HEK293 (cell line): ENCODE data around the gene NPPA.

ENCODE experiments used
- CTCF ChIA-PET: fragments of 350-600 bp; formaldehyde crosslinking; extraction: SDS; loops from one replicate; lab custom pipeline; 2021; ENCODE audit warnings: antibody characterized with exemption; lab: Yijun Ruan, JAX
- POLR2A ChIA-PET: fragments of 300-600 bp; formaldehyde crosslinking; extraction: SDS; loops from one replicate; lab custom pipeline; 2020; ENCODE audit warnings: antibody characterized with exemption, inconsistent platforms; lab: Yijun Ruan, JAX
- H3K27ac ChIP-seq: fragments of 200-500 bp; sonication (Bioruptor generic); 2 replicates; pipeline ENCODE4 v1.5.1; 2014; ENCODE audit warnings: low read depth, low read length, control low read depth, inconsistent platforms; ENCODE audit errors: extremely low read depth
- H3K36me3 ChIP-seq, 2 experiments: fragments of 200-500 bp in 1 of 2; sonication (Bioruptor generic) in 1 of 2; 1 replicate in 1 of 2; 2 replicates in 1 of 2; pipeline ENCODE4 v1.5.1; 2014 to 2017; ENCODE audit warnings: inconsistent platforms in 2 of 2, low read length in 2 of 2; ENCODE audit not compliant: control insufficient read depth in 2 of 2, insufficient read depth in 1 of 2
- H3K4me1 ChIP-seq: fragments of 200-500 bp; sonication (Bioruptor generic); 2 replicates; pipeline ENCODE4 v1.5.1; 2014; ENCODE audit warnings: mild to moderate bottlenecking, low read length, inconsistent platforms; ENCODE audit not compliant: control insufficient read depth, insufficient read depth
- H3K4me3 ChIP-seq: 2 replicates; pipeline ENCODE4 v1.5.1; 2011; ENCODE audit warnings: low read depth, mild to moderate bottlenecking, control low read depth, low read length, moderate library complexity
- H3K9me3 ChIP-seq: fragments of 200-500 bp; sonication (Bioruptor generic); 2 replicates; pipeline ENCODE4 v1.5.1; 2014; ENCODE audit warnings: low read depth, low read length, inconsistent platforms; ENCODE audit not compliant: control insufficient read depth, insufficient read depth
- CTCF ChIP-seq: fragments of 450-650 bp; formaldehyde crosslinking; IDR thresholded peaks from 2 replicates; pipeline ENCODE4 v1.5.1; 2016; ENCODE audit warnings: missing biosample characterization, missing genetic modification characterization
- GLIS1 ChIP-seq: fragments of 450-650 bp; formaldehyde crosslinking; IDR thresholded peaks from 2 replicates; pipeline ENCODE4 v1.5.1; 2016; ENCODE audit warnings: missing biosample characterization, missing genetic modification characterization
- GLIS2 ChIP-seq: fragments of 450-650 bp; formaldehyde crosslinking; IDR thresholded peaks from 2 replicates; pipeline ENCODE4 v1.5.1; 2016; ENCODE audit warnings: missing biosample characterization, missing genetic modification characterization
- PATZ1 ChIP-seq: fragments of 450-650 bp; formaldehyde crosslinking; IDR thresholded peaks from 2 replicates; pipeline ENCODE4 v1.5.1; 2016; ENCODE audit warnings: missing biosample characterization, missing genetic modification characterization
- PBX3 ChIP-seq: sonication (generic); formaldehyde crosslinking; IDR thresholded peaks from 2 replicates; pipeline ENCODE4 v1.8.1; 2022; ENCODE audit warnings: mild to moderate bottlenecking, moderate library complexity, missing genetic modification reagents
- ZBTB20 ChIP-seq: fragments of 450-650 bp; formaldehyde crosslinking; IDR thresholded peaks from 2 replicates; pipeline ENCODE4 v1.5.1; 2016; ENCODE audit warnings: missing biosample characterization, missing genetic modification characterization
- ZBTB26 ChIP-seq: fragments of 450-650 bp; formaldehyde crosslinking; optimal IDR thresholded peaks from 2 replicates; pipeline ENCODE3; 2016; ENCODE audit warnings: missing biosample characterization, mild to moderate bottlenecking, missing genetic modification characterization
- ZBTB8A ChIP-seq: fragments of 450-650 bp; formaldehyde crosslinking; IDR thresholded peaks from 2 replicates; pipeline ENCODE4 v1.5.1; 2016; ENCODE audit warnings: missing biosample characterization, missing genetic modification characterization
- ZEB2 ChIP-seq: fragments of 450-650 bp; formaldehyde crosslinking; IDR thresholded peaks from 2 replicates; pipeline ENCODE4 v1.5.1; 2016; ENCODE audit warnings: missing biosample characterization, missing genetic modification characterization
- ZFHX2 ChIP-seq: fragments of 450-650 bp; formaldehyde crosslinking; conservative IDR thresholded peaks from 2 replicates; pipeline ENCODE4 v1.5.1; 2016; ENCODE audit warnings: missing biosample characterization, missing genetic modification characterization
- ZNF157 ChIP-seq: fragments of 450-650 bp; formaldehyde crosslinking; IDR thresholded peaks from 2 replicates; pipeline ENCODE4 v1.5.1; 2016; ENCODE audit warnings: missing biosample characterization, missing genetic modification characterization
- ZNF366 ChIP-seq: fragments of 450-650 bp; formaldehyde crosslinking; conservative IDR thresholded peaks from 2 replicates; pipeline ENCODE4 v1.5.1; 2016; ENCODE audit warnings: missing biosample characterization, missing genetic modification characterization
- ZNF398 ChIP-seq: fragments of 450-650 bp; formaldehyde crosslinking; IDR thresholded peaks from 2 replicates; pipeline ENCODE4 v1.5.1; 2017; ENCODE audit warnings: missing biosample characterization, missing genetic modification characterization
- ZNF423 ChIP-seq: fragments of 450-650 bp; formaldehyde crosslinking; IDR thresholded peaks from 2 replicates; pipeline ENCODE4 v1.5.1; 2016; ENCODE audit warnings: missing biosample characterization, missing genetic modification characterization
- ZNF514 ChIP-seq: fragments of 450-650 bp; formaldehyde crosslinking; IDR thresholded peaks from 2 replicates; pipeline ENCODE4 v1.5.1; 2016; ENCODE audit warnings: missing biosample characterization, missing genetic modification characterization
- ZNF555 ChIP-seq: fragments of 450-650 bp; formaldehyde crosslinking; conservative IDR thresholded peaks from 2 replicates; pipeline ENCODE4 v1.5.1; 2017; ENCODE audit warnings: missing biosample characterization, mild to moderate bottlenecking, missing genetic modification characterization, inconsistent platforms
- ZNF596 ChIP-seq: fragments of 450-650 bp; IDR thresholded peaks from 2 replicates; pipeline ENCODE4 v1.5.0; 2018; ENCODE audit warnings: missing biosample characterization, mild to moderate bottlenecking, missing genetic modification characterization, moderate library complexity
- ZNF624 ChIP-seq: fragments of 450-650 bp; formaldehyde crosslinking; IDR thresholded peaks from 2 replicates; pipeline ENCODE4 v1.5.1; 2017; ENCODE audit warnings: missing biosample characterization, missing genetic modification characterization
- ZNF629 ChIP-seq: fragments of 450-650 bp; formaldehyde crosslinking; IDR thresholded peaks from 2 replicates; pipeline ENCODE4 v1.5.1; 2017; ENCODE audit warnings: missing biosample characterization, missing genetic modification characterization
- ZSCAN18 ChIP-seq: fragments of 450-650 bp; formaldehyde crosslinking; IDR thresholded peaks from 2 replicates; pipeline ENCODE4 v1.5.1; 2016; ENCODE audit warnings: missing biosample characterization, missing genetic modification characterization

Gene NPPA

GRCh38 chr1:11860083-11860482 lies 12.5 kb upstream of the NPPA start:
- no peaks in the 10 kb centered on the region for H3K36me3 ChIP-seq
- no peak overlapping the region for H3K4me3 ChIP-seq
- peak; percentile 78 for TF ChIP-seq GLIS1 (tag by site-specific recombination)
- TF ChIP-seq ZNF629: no peak
- TF ChIP-seq ZBTB8A (tag by site-specific recombination): no peak
- TF ChIP-seq ZSCAN18 (tag by site-specific recombination): no peak
- 0 out of 2 replicates have a peak, but pooled peaks have one; percentile 3 for TF ChIP-seq ZNF366 (tag by site-specific recombination)
- TF ChIP-seq ZNF157 (tag by site-specific recombination): no peak
- no peak for TF ChIP-seq ZNF555 (tag by site-specific recombination)
- POLR2A ChIA-PET: interaction anchor here (0.5 to 1.8 kb wide), 3 partner anchors 26 to 216 kb away, joined by 3 to 9 read pairs (median 4); no protein-coding TSS in a partner anchor
- no peaks in the 10 kb centered on the region for H3K4me1 ChIP-seq
- no peak overlapping the region for H3K27ac ChIP-seq
- no peaks in the 10 kb centered on the region for H3K9me3 ChIP-seq
- CTCF ChIA-PET: interaction anchor here (0.7 to 1.7 kb wide), 5 partner anchors 34 to 822 kb away, joined by 3 to 9 read pairs (median 3); no protein-coding TSS in a partner anchor

GRCh38 chr1:11858968-11859871 lies 11.6 kb upstream of the NPPA start:
- H3K4me3 ChIP-seq: peak overlapping the region; percentile 32
- POLR2A ChIA-PET: interaction anchor here (0.5 to 1.8 kb wide), 3 partner anchors 27 to 215 kb away, joined by 3 to 9 read pairs (median 4); no protein-coding TSS in a partner anchor
- no peaks in the 10 kb centered on the region for H3K4me1 ChIP-seq
- H3K9me3 ChIP-seq: no peaks in the 10 kb centered on the region
- no peaks in the 10 kb centered on the region for H3K36me3 ChIP-seq
- H3K27ac ChIP-seq: no peak overlapping the region
- CTCF ChIA-PET: interaction anchor here (0.6 to 1.7 kb wide), 5 partner anchors 24 to 181 kb away, joined by 3 to 9 read pairs (median 4); no protein-coding TSS in a partner anchor
- TF ChIP-seq CTCF (tag by site-specific recombination): peak; percentile 80
- TF ChIP-seq PATZ1: peak; percentile 85
- TF ChIP-seq ZNF423 (tag by site-specific recombination): peak; percentile 91
- peak; percentile 99 for TF ChIP-seq ZBTB20 (tag by site-specific recombination)
- peak; percentile 70 for TF ChIP-seq ZEB2
- TF ChIP-seq ZNF596: no peak
- TF ChIP-seq GLIS2 (tag by site-specific recombination): peak; percentile 85
- peak; percentile 27 for TF ChIP-seq ZNF398 (tag by site-specific recombination)
- TF ChIP-seq ZBTB26 (tag by site-specific recombination): peak; percentile 71
- TF ChIP-seq ZFHX2: peak; percentile 33; the same call in 1 of the 2 replicates
- no peak for TF ChIP-seq ZNF514 (tag by site-specific recombination)
- no peak for TF ChIP-seq ZNF624 (tag by site-specific recombination)
- TF ChIP-seq PBX3 (CRISPR knock-in tag): peak; percentile 91
